SK-N-MC (cell line): ENCODE results near the gene SUN1.

Experiments
- EZH2 ChIP-seq: fragments of 200-600 bp; sonication (generic); IDR thresholded peaks from one replicate; pipeline ENCODE4 v1.6.1; 2017; ENCODE audit warnings: antibody characterized with exemption
- FOXP2 ChIP-seq: optimal IDR thresholded peaks from 2 replicates; pipeline ENCODE3; 2011; ENCODE audit warnings: mild to moderate bottlenecking, moderate library complexity; ENCODE audit not compliant: insufficient read depth; ENCODE audit errors: extremely low read length, control extremely low read depth
- POLR2AphosphoS5 ChIP-seq: IDR thresholded peaks from 2 replicates; pipeline ENCODE4 v1.6.1; 2012; ENCODE audit warnings: mild to moderate bottlenecking, low read depth, low read length, borderline replicate concordance

GRCh38 chr7:902996-903395 lies 70.7 kb downstream of the SUN1 start:
- no peak for TF ChIP-seq EZH2
- no peak for TF ChIP-seq POLR2AphosphoS5
- no peak for TF ChIP-seq FOXP2
